Astrocyte of the cerebellum (primary cell): ENCODE data around the gene MRTFB.

Experiments used
- DNase-seq: peaks from one replicate; pipeline ENCODE4 v3.0.0-alpha.2; 2011; ENCODE audit warnings: low read depth
- H3K4me3 ChIP-seq: 2 replicates; pipeline ENCODE4 v1.5.1; 2011; ENCODE audit warnings: mild to moderate bottlenecking, low read depth, low read length, moderate library complexity
- CTCF ChIP-seq: IDR thresholded peaks from 2 replicates; pipeline ENCODE4 v1.5.1; 2012; ENCODE audit warnings: low read length, low read depth, moderate library complexity, mild to moderate bottlenecking; ENCODE audit errors: missing control alignments
- in situ Hi-C: cut with HindIII; loops from 2 replicates; pipeline ENCODE4 v1.10.0; 2017; ENCODE audit warnings: low sequenced_read_pairs

Gene MRTFB

GRCh38 chr16:14128097-14128496, 57.0 kb downstream of the MRTFB start:
- no peak for TF ChIP-seq CTCF

GRCh38 chr16:14129502-14129901, 58.4 kb downstream of the MRTFB start:
- in situ Hi-C loops: no loop called here
- TF ChIP-seq CTCF: no peak
- no peak overlapping the region for H3K4me3 ChIP-seq
- no peak for DNase-seq

More at GRCh38 chr16:14128097-14128496, 57.0 kb downstream of the MRTFB start:
- H3K4me3 ChIP-seq: no peak overlapping the region
- in situ Hi-C loops: no loop called here
- no peak for DNase-seq

- H3K4me3 ChIP-seq: no peak overlapping the region
- in situ Hi-C loops: no loop called here
- DNase-seq: no peak
- TF ChIP-seq CTCF: no peak
Measured at GRCh38 chr16:14131774-14132695, 60.9 kb downstream of the MRTFB start.

- DNase-seq: no peak
- no peak overlapping the region for H3K4me3 ChIP-seq
- in situ Hi-C loops: no loop called here
- no peak for TF ChIP-seq CTCF
Measured at GRCh38 chr16:14132696-14133048, 61.6 kb downstream of the MRTFB start.

DNA sequence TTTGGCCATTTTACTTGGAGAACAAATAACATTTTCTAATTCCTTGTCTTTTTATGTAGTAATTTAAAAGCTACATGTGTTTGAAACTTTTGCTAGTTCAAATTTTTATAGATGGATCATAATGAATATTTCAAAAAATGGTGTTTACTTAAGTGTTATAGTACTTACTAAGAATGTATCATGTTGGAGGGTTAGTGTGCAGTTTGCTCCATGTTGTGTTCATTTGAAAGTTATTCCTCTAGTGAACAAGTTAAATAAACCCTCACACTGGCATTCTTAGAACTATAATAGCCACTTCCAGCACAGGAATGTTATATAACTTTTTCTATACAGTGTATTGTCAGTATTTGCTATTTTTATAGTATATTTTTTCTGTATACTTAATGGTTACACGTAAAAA, 62.8 kb downstream of the MRTFB start:
- no peak overlapping the region for H3K4me3 ChIP-seq
- no peak for DNase-seq
- no peak for TF ChIP-seq CTCF
- in situ Hi-C loops: no loop called here

- TF ChIP-seq CTCF: no peak
- in situ Hi-C loops: no loop called here
- H3K4me3 ChIP-seq: no peak overlapping the region
- DNase-seq: no peak
Measured at GRCh38 chr16:14135704-14136103, 64.6 kb downstream of the MRTFB start.
